Astrocyte of the cerebellum (primary cell): ENCODE data around the gene ALG1.
"Not testable (repeated sequence)": the region's sequence is repeated elsewhere in the genome, so short reads cannot be mapped to it uniquely, and the experiment has no call there.

Source experiments
- DNase-seq: peaks from one replicate; pipeline ENCODE4 v3.0.0-alpha.2; 2011; ENCODE audit warnings: low read depth
- H3K4me3 ChIP-seq: 2 replicates; pipeline ENCODE4 v1.5.1; 2011; ENCODE audit warnings: mild to moderate bottlenecking, low read depth, low read length, moderate library complexity
- in situ Hi-C: cut with HindIII; loops from 2 replicates; pipeline ENCODE4 v1.10.0; 2017; ENCODE audit warnings: low sequenced_read_pairs
- TF ChIP-seq, protein P1 (sequence below): IDR thresholded peaks from 2 replicates; pipeline ENCODE4 v1.5.1; 2012; ENCODE audit warnings: low read length, low read depth, moderate library complexity, mild to moderate bottlenecking; ENCODE audit errors: missing control alignments

The ALG1 gene

DNA sequence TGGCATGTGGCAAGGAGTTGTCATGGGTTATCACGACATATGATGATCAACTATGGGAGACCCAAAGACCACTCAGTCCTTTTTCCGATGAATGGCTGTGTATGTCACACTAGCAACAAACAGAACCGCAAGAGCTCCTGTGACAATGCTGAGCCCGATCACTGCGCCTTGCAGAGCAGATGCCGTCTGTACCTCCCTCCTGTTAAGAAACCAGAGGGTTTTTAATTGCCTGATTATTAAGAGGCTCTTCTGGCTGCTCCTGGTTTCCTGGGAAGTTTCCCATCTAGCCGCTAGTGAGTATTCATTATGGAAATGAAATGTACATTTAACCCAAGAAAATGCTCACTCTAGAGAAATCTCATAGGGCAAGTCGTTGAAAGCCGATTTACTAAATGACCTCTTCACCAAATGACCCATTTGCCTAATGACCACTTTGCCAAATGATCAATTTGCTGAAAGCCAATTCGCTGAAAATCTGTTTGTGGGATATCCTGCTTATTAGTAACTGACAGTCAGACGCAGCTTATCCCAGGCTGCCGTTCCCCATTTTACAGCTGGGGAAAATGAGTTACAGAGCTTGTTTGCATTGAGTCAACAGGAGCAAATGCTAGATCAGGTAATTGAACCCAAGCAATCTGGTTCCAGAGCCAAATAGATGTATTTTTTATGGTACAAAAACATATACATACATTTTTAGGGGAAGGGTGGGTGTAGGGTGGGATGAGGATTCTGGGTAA lies 31.8 kb downstream of the ALG1 start:
- H3K4me3 ChIP-seq, DNase-seq, in situ Hi-C loops: not testable (repeated sequence)

DNA sequence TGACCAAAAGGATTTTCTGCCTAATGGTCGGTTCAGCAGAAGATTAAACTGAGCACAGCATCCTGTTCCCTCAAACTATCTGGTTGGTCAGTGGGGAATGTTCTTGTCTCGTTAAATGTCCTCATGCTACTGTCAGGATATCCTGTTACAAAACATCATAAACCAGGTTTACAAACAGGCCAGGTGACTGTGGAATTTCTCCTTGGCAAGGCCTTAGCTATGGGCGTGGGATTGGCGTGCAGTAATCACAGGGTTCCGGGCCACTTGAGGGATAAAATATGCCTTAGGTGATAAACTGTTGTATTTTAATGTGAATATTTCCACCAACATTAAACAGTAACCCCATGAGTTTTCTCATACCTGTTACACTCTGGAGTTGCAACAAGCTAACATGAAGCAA lies 33.4 kb downstream of the ALG1 start:
- in situ Hi-C loops, DNase-seq, H3K4me3 ChIP-seq: not testable (repeated sequence)

DNA sequence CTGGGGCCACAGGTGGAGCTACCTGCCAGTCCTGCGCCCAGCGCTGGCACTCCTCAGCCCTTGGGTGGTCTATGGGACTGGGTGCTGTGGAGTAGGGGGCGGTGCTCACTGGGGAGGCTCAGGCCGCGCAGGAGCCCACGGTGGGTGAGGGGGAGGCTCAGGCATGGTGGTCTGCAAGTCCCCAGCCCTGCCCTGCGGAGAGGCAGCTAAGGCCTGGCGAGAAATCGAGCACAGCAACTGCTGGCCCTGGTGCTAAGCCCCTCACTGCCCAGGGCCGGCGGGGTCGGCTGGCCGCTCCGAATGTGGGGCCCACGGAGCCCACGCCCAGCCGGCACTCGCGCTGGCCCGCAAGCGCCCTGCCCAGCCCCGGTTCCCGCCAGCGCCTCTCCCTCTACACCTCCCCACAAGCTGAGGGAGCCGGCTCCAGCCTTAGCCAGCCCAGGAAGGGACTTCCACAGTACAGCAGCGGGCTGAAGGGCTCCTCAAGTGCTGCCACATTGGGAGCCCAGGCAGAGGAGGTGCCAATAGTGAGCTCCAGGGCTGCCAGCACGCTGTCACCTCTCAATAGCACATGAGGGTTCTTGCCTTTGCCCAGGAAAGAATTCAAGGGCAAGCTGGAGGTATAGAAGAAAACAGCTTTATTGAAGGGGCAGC lies 37.0 kb downstream of the ALG1 start:
- H3K4me3 ChIP-seq = no peak overlapping the region
- TF ChIP-seq, protein P1, sequence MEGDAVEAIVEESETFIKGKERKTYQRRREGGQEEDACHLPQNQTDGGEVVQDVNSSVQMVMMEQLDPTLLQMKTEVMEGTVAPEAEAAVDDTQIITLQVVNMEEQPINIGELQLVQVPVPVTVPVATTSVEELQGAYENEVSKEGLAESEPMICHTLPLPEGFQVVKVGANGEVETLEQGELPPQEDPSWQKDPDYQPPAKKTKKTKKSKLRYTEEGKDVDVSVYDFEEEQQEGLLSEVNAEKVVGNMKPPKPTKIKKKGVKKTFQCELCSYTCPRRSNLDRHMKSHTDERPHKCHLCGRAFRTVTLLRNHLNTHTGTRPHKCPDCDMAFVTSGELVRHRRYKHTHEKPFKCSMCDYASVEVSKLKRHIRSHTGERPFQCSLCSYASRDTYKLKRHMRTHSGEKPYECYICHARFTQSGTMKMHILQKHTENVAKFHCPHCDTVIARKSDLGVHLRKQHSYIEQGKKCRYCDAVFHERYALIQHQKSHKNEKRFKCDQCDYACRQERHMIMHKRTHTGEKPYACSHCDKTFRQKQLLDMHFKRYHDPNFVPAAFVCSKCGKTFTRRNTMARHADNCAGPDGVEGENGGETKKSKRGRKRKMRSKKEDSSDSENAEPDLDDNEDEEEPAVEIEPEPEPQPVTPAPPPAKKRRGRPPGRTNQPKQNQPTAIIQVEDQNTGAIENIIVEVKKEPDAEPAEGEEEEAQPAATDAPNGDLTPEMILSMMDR = no peak
- DNase-seq = no peak
- in situ Hi-C loops = no loop called here

DNA sequence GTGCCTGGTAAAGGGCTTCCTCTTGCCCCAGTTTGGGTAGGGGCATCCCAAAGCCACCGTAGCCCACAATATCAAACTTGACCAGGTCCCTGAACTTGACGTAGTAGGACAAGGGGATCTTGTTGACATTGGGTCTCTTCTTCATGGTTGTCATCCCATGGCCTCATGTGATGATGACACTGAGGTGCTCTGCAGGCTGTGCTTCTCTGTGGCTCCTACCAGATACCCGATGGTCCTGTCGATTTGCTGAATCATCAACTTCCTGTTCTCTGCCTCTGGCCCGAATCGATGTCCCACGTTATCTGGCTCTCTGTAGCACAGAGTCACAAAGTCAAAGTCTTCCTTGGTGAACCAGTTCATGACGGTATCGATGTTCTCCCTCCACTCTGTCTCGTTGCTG lies 39.3 kb downstream of the ALG1 start:
- in situ Hi-C loops, H3K4me3 ChIP-seq, DNase-seq: not testable (repeated sequence)

DNA sequence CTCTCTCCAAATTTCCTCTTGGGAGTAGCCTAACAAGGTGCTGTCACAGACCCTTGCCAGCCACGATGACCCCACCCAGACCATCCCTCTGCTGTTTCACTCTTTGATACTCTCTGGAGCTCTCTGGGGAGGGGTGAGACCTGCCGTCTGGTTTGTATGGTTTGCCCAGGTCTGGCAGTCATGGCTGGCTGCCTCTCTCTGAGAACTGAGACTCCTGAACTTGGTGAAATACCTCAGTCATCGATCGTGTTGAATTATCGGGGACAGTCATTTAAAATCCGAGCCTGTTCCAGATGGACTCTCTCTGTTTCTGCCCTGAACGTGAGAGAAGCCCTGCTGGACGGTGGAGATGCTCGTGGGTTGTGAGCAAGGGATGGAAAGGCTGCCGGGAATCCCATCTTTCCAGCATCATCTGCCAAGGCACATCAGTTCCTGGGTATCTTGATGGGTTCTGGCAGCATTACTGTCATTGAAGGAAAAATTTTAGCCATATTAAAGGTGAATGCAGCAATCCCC lies 45.2 kb downstream of the ALG1 start:
- H3K4me3 ChIP-seq, in situ Hi-C loops, DNase-seq: not testable (repeated sequence)

DNA sequence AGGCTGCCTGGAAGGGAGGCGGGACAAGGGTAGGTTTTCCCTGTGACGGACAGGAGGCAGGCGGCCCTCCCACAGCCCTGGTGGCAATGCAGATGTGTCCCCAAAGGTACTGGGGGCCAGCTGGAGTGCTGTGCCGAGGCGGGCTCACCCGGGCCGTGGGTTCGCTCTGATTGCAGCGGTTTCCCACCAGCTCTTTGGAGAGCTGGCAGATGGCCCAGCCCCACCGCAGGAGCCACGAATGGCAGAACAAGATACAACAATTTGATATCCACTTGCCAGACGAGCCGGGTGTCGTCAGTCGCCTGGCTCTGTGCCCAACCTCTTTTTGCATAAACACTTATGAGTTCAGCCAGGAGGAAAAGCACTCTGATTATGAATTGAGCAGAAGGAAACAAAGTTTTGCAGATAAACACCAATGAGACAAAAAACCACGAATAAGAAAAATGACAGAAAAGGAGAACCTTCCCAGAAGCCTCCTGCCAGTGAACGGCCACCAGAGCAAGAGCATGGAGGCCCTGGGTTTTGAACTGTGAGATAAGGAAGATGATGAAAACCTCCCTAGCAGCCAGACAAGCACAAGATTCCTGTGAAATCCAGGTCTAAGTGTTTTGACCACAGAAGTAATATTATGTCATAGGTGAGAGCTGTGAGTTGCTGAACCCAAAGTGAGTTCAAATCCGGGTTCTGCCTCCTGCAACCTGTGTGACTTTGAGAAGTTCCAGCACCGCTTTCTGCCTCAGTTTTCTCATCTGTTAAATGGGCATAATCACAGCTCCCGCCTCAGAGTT lies 45.9 kb downstream of the ALG1 start:
- in situ Hi-C loops, H3K4me3 ChIP-seq, DNase-seq: not testable (repeated sequence)

DNA sequence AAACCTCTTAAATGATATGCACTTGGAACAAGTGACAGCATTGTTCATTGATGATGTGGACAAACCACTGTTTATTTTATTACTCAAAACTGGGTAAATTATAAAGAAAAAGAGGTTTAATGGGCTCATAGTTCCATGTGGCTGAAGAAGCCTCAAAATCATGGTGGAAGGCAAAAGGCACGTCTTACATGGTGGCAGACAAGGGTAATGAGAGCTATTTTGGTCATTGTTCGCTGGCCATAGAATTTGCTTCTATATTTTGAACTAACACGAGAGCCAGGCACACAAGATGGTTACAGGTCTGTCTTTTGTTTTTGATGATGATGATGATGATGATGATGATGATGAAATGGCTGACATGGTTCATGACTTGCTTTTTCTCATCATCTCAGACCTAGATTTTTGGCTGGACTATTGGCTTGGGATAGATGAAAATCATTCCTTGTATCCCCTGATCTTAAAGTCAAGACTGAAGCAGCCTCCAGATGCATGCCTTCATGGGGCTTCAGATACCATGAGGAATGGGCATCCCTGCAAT lies 59.9 kb downstream of the ALG1 start:
- in situ Hi-C loops, H3K4me3 ChIP-seq, DNase-seq: not testable (repeated sequence)

DNA sequence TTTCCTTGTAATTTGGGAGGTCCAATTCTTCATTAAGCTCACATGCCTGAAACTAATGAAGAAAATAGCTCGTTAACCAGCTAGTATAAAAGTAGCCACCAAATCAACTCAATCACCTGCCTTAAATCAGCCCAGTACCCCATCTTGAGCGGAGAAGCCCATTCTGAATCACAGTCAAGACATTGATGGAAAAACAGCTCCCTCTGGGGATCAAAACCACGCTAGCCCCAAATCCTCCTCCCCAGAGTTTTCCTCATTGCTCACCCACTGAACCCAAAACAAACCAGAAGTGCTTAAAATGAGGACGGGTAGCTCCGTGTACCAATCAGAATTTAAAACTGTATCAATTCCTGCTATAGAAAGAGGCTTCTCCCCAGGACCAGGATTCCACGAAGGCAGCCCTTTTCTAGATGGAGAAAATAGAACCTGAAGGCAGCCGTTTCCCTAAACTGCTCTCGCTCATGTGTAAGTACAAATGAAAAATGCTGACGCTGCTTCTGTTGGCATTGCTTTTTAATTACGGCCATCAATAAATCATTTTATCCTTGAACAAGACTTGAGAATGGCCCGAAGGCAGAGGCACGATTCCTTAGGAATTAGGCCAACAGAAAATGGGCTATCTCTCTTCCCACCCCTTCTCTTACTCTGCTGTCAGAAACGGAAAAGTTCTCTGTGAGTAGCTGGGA lies 61.4 kb downstream of the ALG1 start:
- DNase-seq, H3K4me3 ChIP-seq, in situ Hi-C loops: not testable (repeated sequence)

DNA sequence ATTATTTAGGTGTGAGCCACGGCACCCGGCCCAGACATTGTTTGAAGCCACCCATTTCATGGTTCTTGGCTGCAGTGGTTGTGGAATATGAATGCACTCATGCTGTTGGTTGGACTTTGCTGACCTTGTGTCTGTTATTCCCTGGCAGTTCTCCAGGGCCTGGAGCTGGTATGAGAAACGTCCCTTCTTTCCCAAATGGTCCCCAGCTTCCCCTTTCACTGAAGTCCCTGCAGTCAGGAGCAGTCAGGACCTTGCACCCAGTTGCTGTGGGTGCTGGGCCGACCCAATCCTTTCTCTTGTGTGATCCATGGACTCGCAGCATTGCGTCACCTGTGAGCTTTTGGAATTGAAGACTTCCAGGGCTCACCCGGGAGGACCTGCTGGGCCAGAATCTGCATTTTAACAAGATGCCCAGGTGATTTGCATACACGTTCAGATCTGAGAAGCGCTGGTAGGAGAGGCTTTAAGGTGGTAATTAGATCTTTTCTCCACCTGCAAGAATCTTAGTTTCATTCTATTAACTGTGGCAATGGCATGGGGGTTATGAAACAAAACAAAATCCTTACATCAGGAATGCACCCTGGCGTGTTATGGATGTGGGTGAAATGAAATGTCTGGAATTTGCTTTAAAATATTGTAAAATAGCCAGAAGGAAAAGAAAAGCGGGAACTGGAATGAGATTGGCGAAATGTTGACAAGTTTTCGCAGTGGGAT lies 63.3 kb downstream of the ALG1 start:
- H3K4me3 ChIP-seq, DNase-seq, in situ Hi-C loops: not testable (repeated sequence)
